Measurements from ENCODE around the gene TMEM259. TPM values are rescaled to one million over a fixed set of nuclear protein-coding genes. Genes with fewer than 3 reads are reported as not detected.

The TMEM259 gene
- total RNA-seq, 1 donor, result 49.9 TPM

- no peak overlapping the region for H3K4me3 ChIP-seq (ENCODE audit: low read depth, low read length)
- no peak for DNase-seq (ENCODE audit: low read depth)
- TF ChIP-seq CTCF (IDR thresholded peaks at IDR 0.05; ENCODE audit: insufficient read depth, low read length), result no peak
These were observed 41.6 kb upstream of the TMEM259 start for GRCh38 chr19:1062387-1063029.

- no peak overlapping the region for H3K4me3 ChIP-seq (ENCODE audit: low read depth, low read length)
- no peak for TF ChIP-seq CTCF (IDR thresholded peaks at IDR 0.05; ENCODE audit: insufficient read depth, low read length)
- DNase-seq (ENCODE audit: low read depth), result no peak
These were observed 41.1 kb upstream of the TMEM259 start for GRCh38 chr19:1061987-1062386.

- TF ChIP-seq CTCF (IDR thresholded peaks at IDR 0.05; ENCODE audit: insufficient read depth, low read length), result no peak
- DNase-seq (ENCODE audit: low read depth), result no peak
- no peak overlapping the region for H3K4me3 ChIP-seq (ENCODE audit: low read depth, low read length)
These were observed 39.8 kb upstream of the TMEM259 start for GRCh38 chr19:1060689-1061088.

- no peak for DNase-seq (ENCODE audit: low read depth)
- no peak for TF ChIP-seq CTCF (IDR thresholded peaks at IDR 0.05; ENCODE audit: insufficient read depth, low read length)
- no peak overlapping the region for H3K4me3 ChIP-seq (ENCODE audit: low read depth, low read length)
These were observed 37.2 kb upstream of the TMEM259 start for GRCh38 chr19:1058112-1058511.

GRCh38 chr19:1057176-1057855 is 36.4 kb upstream of the TMEM259 start:
- H3K4me3 ChIP-seq (ENCODE audit: low read depth, low read length), result no peak overlapping the region
- DNase-seq (ENCODE audit: low read depth), result peak; percentile 69
- TF ChIP-seq CTCF (IDR thresholded peaks at IDR 0.05; ENCODE audit: insufficient read depth, low read length), result no peak

- no peak overlapping the region for H3K4me3 ChIP-seq (ENCODE audit: low read depth, low read length)
- no peak for DNase-seq (ENCODE audit: low read depth)
- TF ChIP-seq CTCF (IDR thresholded peaks at IDR 0.05; ENCODE audit: insufficient read depth, low read length), result no peak
These were observed 35.1 kb upstream of the TMEM259 start for GRCh38 chr19:1055886-1056620.

Measured in fibroblast of the aortic adventitia (primary cell).